PFSK-1 (cell line): ENCODE measurements around the gene ITGA11.

ENCODE experiments used
- FOXP2 ChIP-seq: optimal IDR thresholded peaks from 2 replicates; pipeline ENCODE3; 2011; ENCODE audit warnings: borderline replicate concordance, control low read depth, inconsistent platforms; ENCODE audit not compliant: insufficient read depth; ENCODE audit errors: extremely low read length, extremely low read depth
- POLR2AphosphoS5 ChIP-seq: IDR thresholded peaks from 2 replicates; pipeline ENCODE4 v1.6.1; 2012; ENCODE audit warnings: low read depth, mild to moderate bottlenecking, control low read depth, low read length, moderate library complexity
- SIN3A ChIP-seq: IDR thresholded peaks from 2 replicates; pipeline ENCODE4 v1.6.1; 2012; ENCODE audit warnings: mild to moderate bottlenecking, low read length, moderate library complexity, borderline replicate concordance; ENCODE audit not compliant: insufficient read depth
- TAF1 ChIP-seq: IDR thresholded peaks from 2 replicates; pipeline ENCODE4 v1.6.1; 2012; ENCODE audit warnings: low read length, control low read depth, borderline replicate concordance; ENCODE audit not compliant: insufficient read depth
- TF ChIP-seq, protein P1 (sequence below), 2 experiments: IDR thresholded peaks; 2 replicates each; pipeline versions ENCODE4 v1.6.1 to v1.8.0; 2011 to 2012; ENCODE audit warnings: low read depth in 2 of 2, low read length in 2 of 2, control low read depth in 1 of 2, inconsistent platforms in 1 of 2, mild to moderate bottlenecking in 1 of 2, moderate library complexity in 1 of 2; ENCODE audit not compliant: insufficient read depth in 1 of 2

DNA sequence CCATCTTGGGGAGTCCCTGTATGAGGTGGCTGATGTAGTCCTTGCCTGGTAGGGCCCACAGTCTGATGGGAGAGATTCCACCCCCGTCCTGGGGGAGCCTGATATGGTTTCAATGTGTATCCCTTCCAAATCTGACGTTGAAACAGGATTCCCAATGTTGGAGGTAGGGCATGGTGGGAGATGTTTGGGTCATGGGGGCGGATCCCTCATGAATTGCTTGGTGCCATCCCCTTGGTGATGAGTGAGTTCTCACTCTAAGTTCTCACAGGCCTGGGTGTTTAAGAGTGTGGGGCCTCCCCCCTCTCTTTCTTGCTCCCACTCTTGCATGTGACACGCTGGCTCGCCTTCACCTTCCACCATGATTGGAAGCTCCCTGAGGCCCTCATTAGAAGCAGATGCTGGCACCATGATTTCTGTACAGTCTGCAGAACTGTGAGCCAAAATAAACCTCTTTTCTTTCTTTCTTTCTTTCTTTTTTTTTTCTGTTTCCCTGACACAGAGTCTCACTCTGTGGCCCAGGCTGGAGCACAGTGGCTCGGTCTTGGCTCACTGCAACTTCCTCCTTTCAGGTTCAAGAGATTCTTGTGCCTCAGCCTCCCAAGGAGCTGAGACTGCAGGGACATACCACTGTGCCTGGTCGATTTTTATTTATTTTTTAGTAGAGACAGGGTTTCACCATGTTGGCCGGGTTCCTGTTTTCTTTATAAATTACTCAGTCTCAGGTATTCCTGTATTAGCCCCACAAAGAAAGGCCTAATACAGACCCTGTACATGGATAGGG is 28.6 kb downstream of the ITGA11 start:
- TF ChIP-seq SIN3A (no peak), TAF1 (no peak), POLR2AphosphoS5 (no peak), FOXP2 (no peak)
- TF ChIP-seq, protein P1, sequence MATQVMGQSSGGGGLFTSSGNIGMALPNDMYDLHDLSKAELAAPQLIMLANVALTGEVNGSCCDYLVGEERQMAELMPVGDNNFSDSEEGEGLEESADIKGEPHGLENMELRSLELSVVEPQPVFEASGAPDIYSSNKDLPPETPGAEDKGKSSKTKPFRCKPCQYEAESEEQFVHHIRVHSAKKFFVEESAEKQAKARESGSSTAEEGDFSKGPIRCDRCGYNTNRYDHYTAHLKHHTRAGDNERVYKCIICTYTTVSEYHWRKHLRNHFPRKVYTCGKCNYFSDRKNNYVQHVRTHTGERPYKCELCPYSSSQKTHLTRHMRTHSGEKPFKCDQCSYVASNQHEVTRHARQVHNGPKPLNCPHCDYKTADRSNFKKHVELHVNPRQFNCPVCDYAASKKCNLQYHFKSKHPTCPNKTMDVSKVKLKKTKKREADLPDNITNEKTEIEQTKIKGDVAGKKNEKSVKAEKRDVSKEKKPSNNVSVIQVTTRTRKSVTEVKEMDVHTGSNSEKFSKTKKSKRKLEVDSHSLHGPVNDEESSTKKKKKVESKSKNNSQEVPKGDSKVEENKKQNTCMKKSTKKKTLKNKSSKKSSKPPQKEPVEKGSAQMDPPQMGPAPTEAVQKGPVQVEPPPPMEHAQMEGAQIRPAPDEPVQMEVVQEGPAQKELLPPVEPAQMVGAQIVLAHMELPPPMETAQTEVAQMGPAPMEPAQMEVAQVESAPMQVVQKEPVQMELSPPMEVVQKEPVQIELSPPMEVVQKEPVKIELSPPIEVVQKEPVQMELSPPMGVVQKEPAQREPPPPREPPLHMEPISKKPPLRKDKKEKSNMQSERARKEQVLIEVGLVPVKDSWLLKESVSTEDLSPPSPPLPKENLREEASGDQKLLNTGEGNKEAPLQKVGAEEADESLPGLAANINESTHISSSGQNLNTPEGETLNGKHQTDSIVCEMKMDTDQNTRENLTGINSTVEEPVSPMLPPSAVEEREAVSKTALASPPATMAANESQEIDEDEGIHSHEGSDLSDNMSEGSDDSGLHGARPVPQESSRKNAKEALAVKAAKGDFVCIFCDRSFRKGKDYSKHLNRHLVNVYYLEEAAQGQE (IDR thresholded peaks at IDR 0.05; ENCODE audit: insufficient read depth in 1 of 2, low read depth in 2 of 2, low read length in 2 of 2): no peak
